ENCODE results near the gene HOXB5. TPM values are rescaled to one million over a fixed set of nuclear protein-coding genes. Genes with fewer than 3 reads are reported as not detected.
A peak's percentile ranks its signal among the peaks of the same experiment; 100 is the strongest.

Gene HOXB5
- total and polyA plus RNA-seq, 2 donors (not counting 1 experiment from before 2014, with no cell fraction given), result not detected

GRCh38 chr17:48586355-48587258, 7.0 kb downstream of the HOXB5 start:
- Mint-ChIP-seq H3K4me3 (peak overlapping the region; percentile 97), H3K9me3 (ENCODE audit: insufficient read depth) (no peaks in the 10 kb centered on the region), H3K27ac (no peak overlapping the region), H3K27me3 (peaks cover 93% of the 10 kb centered on the region), H3K4me1 (peaks cover 39% of the 10 kb centered on the region)
- Histone ChIP-seq H3K27ac (ENCODE audit: low read length in 2 of 2) (no peak overlapping the region), H3K4me3 (ENCODE audit: control extremely low read depth in 1 of 5, extremely low read depth in 1 of 5, insufficient read depth in 1 of 5, low read depth in 2 of 5, low read length in 4 of 5) (peak overlapping the region in 3 of 5 experiments; percentile 59 to 64 (median 59)), H2AFZ (ENCODE audit: insufficient read depth, low read depth, low read length, poor library complexity, severe bottlenecking) (peak overlapping the region; percentile 58), H3K4me1 (ENCODE audit: control insufficient read depth in 2 of 2, insufficient read depth in 2 of 2, low read length in 2 of 2) (peaks cover 43 to 57% of the 10 kb centered on the region in 2 donors), H3K79me2 (ENCODE audit: control insufficient read depth, insufficient read depth, low read length) (no peaks in the 10 kb centered on the region), H3K36me3 (replicated peaks in 1 of 2; ENCODE audit: control extremely low read depth in 1 of 2, control insufficient read depth in 1 of 2, extremely low read depth in 1 of 2, insufficient read depth in 2 of 2, low read length in 1 of 2) (no peaks in the 10 kb centered on the region), H3K9me3 (ENCODE audit: control extremely low read depth in 1 of 3, control insufficient read depth in 2 of 3, insufficient read depth in 1 of 3, low read length in 2 of 3) (peaks cover 0 to 14% (median 0%) of the 10 kb centered on the region in 3 donors), H3K9ac (ENCODE audit: low read length) (peak overlapping the region; percentile 68), H4K20me1 (ENCODE audit: control insufficient read depth, insufficient read depth, low read length, poor library complexity, severe bottlenecking) (peaks cover 4% of the 10 kb centered on the region), H3K27me3 (replicated peaks in 1 of 4; ENCODE audit: control extremely low read depth in 1 of 4, control insufficient read depth in 3 of 4, insufficient read depth in 4 of 4, low read length in 3 of 4) (peaks cover 0 to 99% (median 89%) of the 10 kb centered on the region in 4 experiments), H3K4me2 (replicated peaks; ENCODE audit: low read depth, low read length, poor library complexity, severe bottlenecking) (peak overlapping the region; percentile 80)
- TF ChIP-seq CTCF (IDR thresholded peaks at IDR 0.05) (no peak), EZH2 (IDR thresholded peaks at IDR 0.05; ENCODE audit: borderline replicate concordance, insufficient read depth, low read depth, low read length, poor library complexity, severe bottlenecking) (no peak)
- POLR2A ChIA-PET, result no interaction called here
- 4% methylated on average over 21 of the region's 34 CpGs for WGBS (ENCODE audit: insufficient coverage)
- intact Hi-C loops (cut with micrococcal nuclease), result no loop called here
- ATAC-seq (ENCODE audit: low read depth) (no peak), DNase-seq (peak; percentile 61)
- CTCF ChIA-PET, result interaction anchor here (0.8 to 3.2 kb wide), 6 partner anchors 11 to 278 kb away, joined by 3 to 13 read pairs (median 4); no protein-coding TSS in a partner anchor
